Smooth muscle cell (in vitro differentiated cells): ENCODE data around the gene HERPUD1. TPM values are rescaled to one million over a fixed set of nuclear protein-coding genes. Genes with fewer than 3 reads are reported as not detected.

Source experiments
- DNase-seq: peaks from one replicate; lab custom pipeline; 2025; ENCODE audit not compliant: unreplicated experiment; lab: John Stamatoyannopoulos, UW
- H2AFZ ChIP-seq: fragments of 200-600 bp; sonication (generic); 2 replicates; pipeline ENCODE4 v1.6.0; 2016; ENCODE audit warnings: antibody characterized with exemption, low read depth, mild to moderate bottlenecking
- H3F3A ChIP-seq: fragments of 200-600 bp; sonication (generic); 2 replicates; pipeline ENCODE4 v1.6.0; 2017; ENCODE audit warnings: antibody characterized with exemption, low read depth
- H3K27ac ChIP-seq: fragments of 200-600 bp; sonication (generic); 2 replicates; pipeline ENCODE4 v1.5.1; 2016; ENCODE audit warnings: low read depth, mild to moderate bottlenecking
- H3K27me3 ChIP-seq: fragments of 200-600 bp; sonication (generic); 2 replicates; pipeline ENCODE4 v1.6.1; 2016; ENCODE audit warnings: low read depth, mild to moderate bottlenecking
- H3K36me3 ChIP-seq: fragments of 200-600 bp; sonication (generic); 2 replicates; pipeline ENCODE4 v1.5.1; 2016; ENCODE audit warnings: low read depth
- H3K4me1 ChIP-seq: fragments of 200-600 bp; sonication (generic); 2 replicates; pipeline ENCODE4 v1.5.1; 2016; ENCODE audit warnings: low read depth
- H3K4me2 ChIP-seq: fragments of 200-600 bp; sonication (generic); 2 replicates; pipeline ENCODE4 v1.6.0; 2016; ENCODE audit warnings: mild to moderate bottlenecking
- H3K4me3 ChIP-seq: fragments of 200-600 bp; sonication (generic); 2 replicates; pipeline ENCODE4 v1.5.1; 2016; ENCODE audit warnings: mild to moderate bottlenecking
- H3K79me2 ChIP-seq: fragments of 200-600 bp; sonication (generic); 2 replicates; pipeline ENCODE4 v1.6.0; 2016; ENCODE audit warnings: low read depth, mild to moderate bottlenecking
- H3K9ac ChIP-seq: fragments of 200-600 bp; sonication (generic); 2 replicates; pipeline ENCODE4 v1.6.0; 2016; ENCODE audit warnings: low read depth
- H3K9me3 ChIP-seq: fragments of 200-600 bp; sonication (generic); replicated peaks from 2 replicates; pipeline ENCODE4 v1.5.1; 2016; ENCODE audit warnings: low read depth
- H4K20me1 ChIP-seq: fragments of 200-600 bp; sonication (generic); 2 replicates; pipeline ENCODE4 v1.6.0; 2016; ENCODE audit warnings: low read depth
- WGBS: methylation state at CpG from one replicate; pipeline ENCODE4 v1.1.7; 2016; ENCODE audit warnings: low lambda C conversion rate; 5-methylcytosine and 5-hydroxymethylcytosine counted together
- polyA plus RNA-seq: library from polyadenylated mRNA; unstranded; fragments of >200 nt; fragmentation: Nextera tagmentation; extraction: Ambion mirVana; gene quantifications from 2 replicates; pipeline ENCODE4 v1.2.1, GENCODE V29; 2016
- total RNA-seq: library from RNA; depleted of rRNA; stranded (reverse); fragments of >200 nt; gene quantifications from 2 replicates; pipeline ENCODE4 v1.2.3, GENCODE V29; 2014
- TF ChIP-seq, protein P1 (sequence below): fragments of 200-600 bp; sonication (generic); IDR thresholded peaks from 2 replicates; pipeline ENCODE4 v1.5.1; 2017; ENCODE audit warnings: borderline replicate concordance, mild to moderate bottlenecking, antibody characterized with exemption; ENCODE audit not compliant: insufficient read depth, poor library complexity, severe bottlenecking

HERPUD1 gene
- total and polyA plus RNA-seq, 2 experiments from 2014 or later: 253 to 291 TPM

DNA sequence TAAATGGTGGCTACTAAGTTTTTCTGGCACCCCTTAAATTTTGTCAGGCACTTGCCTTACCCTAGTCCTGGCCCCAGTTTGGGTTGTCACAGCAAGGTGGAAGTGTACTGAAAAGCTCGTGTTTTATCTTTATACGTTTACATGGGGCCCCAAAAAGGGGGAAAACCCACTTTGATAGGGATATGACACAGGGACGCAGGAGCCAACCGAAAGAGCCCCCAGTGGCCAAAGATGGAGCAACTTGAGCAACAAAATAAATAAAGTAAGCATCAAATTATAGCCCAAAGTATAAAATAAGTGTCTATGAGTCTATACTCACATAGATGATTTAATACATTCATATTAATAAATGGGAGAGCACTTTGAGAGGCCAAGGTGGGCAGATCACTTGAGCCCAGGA lies 24.8 kb downstream of the HERPUD1 start:
- no peak overlapping the region for H2AFZ ChIP-seq
- no peaks in the 10 kb centered on the region for H3K79me2 ChIP-seq
- TF ChIP-seq, protein P1, sequence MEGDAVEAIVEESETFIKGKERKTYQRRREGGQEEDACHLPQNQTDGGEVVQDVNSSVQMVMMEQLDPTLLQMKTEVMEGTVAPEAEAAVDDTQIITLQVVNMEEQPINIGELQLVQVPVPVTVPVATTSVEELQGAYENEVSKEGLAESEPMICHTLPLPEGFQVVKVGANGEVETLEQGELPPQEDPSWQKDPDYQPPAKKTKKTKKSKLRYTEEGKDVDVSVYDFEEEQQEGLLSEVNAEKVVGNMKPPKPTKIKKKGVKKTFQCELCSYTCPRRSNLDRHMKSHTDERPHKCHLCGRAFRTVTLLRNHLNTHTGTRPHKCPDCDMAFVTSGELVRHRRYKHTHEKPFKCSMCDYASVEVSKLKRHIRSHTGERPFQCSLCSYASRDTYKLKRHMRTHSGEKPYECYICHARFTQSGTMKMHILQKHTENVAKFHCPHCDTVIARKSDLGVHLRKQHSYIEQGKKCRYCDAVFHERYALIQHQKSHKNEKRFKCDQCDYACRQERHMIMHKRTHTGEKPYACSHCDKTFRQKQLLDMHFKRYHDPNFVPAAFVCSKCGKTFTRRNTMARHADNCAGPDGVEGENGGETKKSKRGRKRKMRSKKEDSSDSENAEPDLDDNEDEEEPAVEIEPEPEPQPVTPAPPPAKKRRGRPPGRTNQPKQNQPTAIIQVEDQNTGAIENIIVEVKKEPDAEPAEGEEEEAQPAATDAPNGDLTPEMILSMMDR: no peak
- no peak overlapping the region for H3K4me3 ChIP-seq
- no peak overlapping the region for H3K27ac ChIP-seq
- H4K20me1 ChIP-seq: no peaks in the 10 kb centered on the region
- no peaks in the 10 kb centered on the region for H3K4me1 ChIP-seq
- no peak overlapping the region for H3K4me2 ChIP-seq
- no peaks in the 10 kb centered on the region for H3F3A ChIP-seq
- H3K27me3 ChIP-seq: no peaks in the 10 kb centered on the region
- 60% methylated on average over 4 of the region's 4 CpGs for WGBS
- no peak overlapping the region for H3K9ac ChIP-seq
- H3K9me3 ChIP-seq: no peaks in the 10 kb centered on the region
- DNase-seq: no peak
- no peaks in the 10 kb centered on the region for H3K36me3 ChIP-seq

DNA sequence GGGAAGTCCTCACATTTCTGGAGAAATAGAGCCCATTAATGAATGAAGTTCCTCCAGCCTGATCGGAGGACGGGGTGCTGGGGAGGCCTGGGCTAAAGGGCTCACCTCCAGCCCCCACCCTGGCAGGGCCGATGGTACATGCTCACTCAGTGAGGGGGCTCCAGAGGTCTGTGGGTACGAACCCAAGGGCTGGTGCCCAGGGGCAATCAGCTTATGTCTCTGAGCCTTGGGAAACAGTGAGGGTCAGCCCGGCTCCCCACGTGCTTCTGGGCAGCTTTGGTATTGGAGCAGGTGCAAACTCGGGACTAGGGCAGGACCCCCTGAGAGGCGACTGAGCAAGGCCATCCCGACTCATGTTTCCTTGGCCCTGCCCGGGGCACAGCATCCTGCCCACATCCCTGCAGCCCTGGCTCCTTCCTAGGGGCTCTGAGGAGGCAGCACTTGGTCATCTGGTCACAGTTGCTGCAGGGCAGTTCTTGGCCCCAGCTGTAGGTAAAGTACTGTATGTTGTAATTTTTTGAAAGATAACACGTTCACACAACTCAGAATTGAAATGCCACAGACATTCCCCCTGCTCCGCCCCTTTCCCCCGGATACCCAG lies 28.8 kb downstream of the HERPUD1 start:
- TF ChIP-seq, protein P1: no peak
- 81% methylated on average over 13 of the region's 13 CpGs for WGBS
- Histone ChIP-seq H3K27ac (no peak overlapping the region), H3K9me3 (no peaks in the 10 kb centered on the region), H3K36me3 (no peaks in the 10 kb centered on the region), H3F3A (peaks cover under 1% of the 10 kb centered on the region), H3K9ac (no peak overlapping the region), H2AFZ (no peak overlapping the region), H3K27me3 (no peaks in the 10 kb centered on the region), H3K4me3 (no peak overlapping the region), H3K79me2 (no peaks in the 10 kb centered on the region), H3K4me2 (no peak overlapping the region), H3K4me1 (no peaks in the 10 kb centered on the region), H4K20me1 (no peaks in the 10 kb centered on the region)
- no peak for DNase-seq

DNA sequence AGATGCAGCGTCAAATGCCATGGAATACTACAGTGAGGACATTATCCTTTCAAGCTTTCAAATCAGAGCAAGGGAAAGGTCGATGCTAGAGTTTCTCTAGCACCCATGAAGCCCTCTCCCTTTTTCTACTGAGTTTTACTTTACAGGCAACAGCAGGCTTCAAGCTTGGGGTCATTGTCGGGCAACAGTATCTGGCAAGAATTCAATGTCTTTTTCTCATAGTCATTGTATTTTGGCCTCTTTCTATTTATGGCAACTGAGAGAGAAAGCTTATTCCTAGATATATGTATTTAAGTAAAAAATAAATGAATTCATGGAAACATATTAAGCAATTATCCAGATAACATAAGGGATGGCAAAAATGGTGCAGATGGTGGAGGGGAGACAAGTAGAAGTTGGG lies 29.4 kb downstream of the HERPUD1 start:
- Histone ChIP-seq H3K79me2 (no peaks in the 10 kb centered on the region), H3K9ac (no peak overlapping the region), H4K20me1 (no peaks in the 10 kb centered on the region), H3K27me3 (no peaks in the 10 kb centered on the region), H3K4me2 (no peak overlapping the region), H3K27ac (no peak overlapping the region), H3K4me1 (no peaks in the 10 kb centered on the region), H3F3A (peaks cover 6% of the 10 kb centered on the region), H3K36me3 (no peaks in the 10 kb centered on the region), H3K9me3 (no peaks in the 10 kb centered on the region), H2AFZ (no peak overlapping the region), H3K4me3 (no peak overlapping the region)
- no peak for DNase-seq
- TF ChIP-seq, protein P1: no peak
- 87% methylated on average over 3 of the region's 3 CpGs for WGBS

DNA sequence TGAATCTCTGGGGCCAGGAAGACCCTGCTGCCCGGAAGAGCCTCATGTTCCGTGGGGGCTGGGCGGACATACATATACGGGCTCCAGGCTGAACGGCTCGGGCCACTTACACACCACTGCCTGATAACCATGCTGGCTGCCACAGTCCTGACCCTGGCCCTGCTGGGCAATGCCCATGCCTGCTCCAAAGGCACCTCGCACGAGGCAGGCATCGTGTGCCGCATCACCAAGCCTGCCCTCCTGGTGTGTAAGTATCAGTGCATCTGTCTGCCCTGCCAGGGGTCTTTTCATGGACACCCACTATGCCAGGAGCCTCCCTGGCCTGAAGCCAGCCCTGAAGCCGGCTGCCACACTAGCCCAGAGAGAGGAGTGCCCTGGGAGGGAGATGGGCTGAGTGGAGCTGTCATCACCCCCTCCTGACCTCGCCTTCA lies 29.9 kb downstream of the HERPUD1 start, which contains the start of gene CETP:
TSS of gene CETP (plus strand) at position 100 of the 431 bp plus-strand sequence. CDS start at position 130, 30 bp downstream.
- Histone ChIP-seq H3K79me2 (no peaks in the 10 kb centered on the region), H3K9me3 (no peaks in the 10 kb centered on the region), H3K36me3 (no peaks in the 10 kb centered on the region), H3K27me3 (no peaks in the 10 kb centered on the region), H3F3A (peaks cover 10% of the 10 kb centered on the region), H3K9ac (no peak within 1 kb of the TSS), H3K4me3 (no peak within 1 kb of the TSS), H3K4me1 (no peaks in the 10 kb centered on the region), H3K27ac (no peak within 1 kb of the TSS), H4K20me1 (no peaks in the 10 kb centered on the region), H3K4me2 (no peak within 1 kb of the TSS), H2AFZ (no peak within 1 kb of the TSS)
- 90% methylated on average over 12 of the region's 12 CpGs for WGBS
- TF ChIP-seq, protein P1: no peak
- no peak for DNase-seq
